Germinal center (tissue), 1 donor: ENCODE results near the gene RAD9A.

Source experiments
- DNase-seq: peaks from one replicate; pipeline ENCODE4 v3.0.0; 2012; ENCODE audit warnings: mixed read lengths, low spot score

Gene RAD9A

DNA sequence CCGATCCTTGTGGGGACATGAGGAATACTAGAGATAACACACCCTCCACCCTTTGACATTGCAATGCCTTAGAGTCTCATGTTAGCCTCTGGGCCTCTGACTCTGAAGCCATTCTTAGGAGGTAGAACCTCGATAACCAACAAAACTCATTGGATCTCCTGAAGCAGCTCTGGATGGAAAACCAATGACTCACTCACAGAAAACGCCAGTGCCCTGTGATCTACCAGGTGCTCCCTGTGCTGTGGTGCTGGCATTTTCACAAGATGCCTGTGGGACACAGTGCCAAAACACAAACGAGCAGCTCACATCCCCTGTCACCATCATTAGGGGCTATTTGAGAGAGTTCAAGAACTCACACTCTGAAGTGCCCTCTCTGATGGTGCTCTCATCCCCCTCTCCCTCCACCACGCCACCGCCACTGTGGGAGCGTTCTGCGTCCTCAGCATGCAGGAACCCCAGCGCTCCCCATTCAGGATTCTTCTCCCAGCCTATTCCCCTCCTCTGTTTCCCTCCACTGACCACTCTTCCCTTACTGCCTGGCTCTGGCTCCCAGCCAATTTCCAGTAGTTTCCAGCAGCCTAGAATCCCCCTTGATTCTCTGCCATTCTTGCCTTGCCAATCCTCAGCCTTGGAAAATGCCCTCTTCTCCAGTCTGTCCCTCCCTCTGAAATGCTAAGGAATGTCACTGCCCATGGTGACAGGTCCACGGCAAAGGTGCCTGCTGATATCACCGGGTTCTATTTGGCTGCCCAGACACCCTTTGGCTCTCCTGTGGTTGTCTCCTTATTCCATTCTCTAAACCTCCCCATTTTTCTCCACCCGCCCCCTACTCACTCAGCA is 33.7 kb upstream of the RAD9A start:
- no peak for DNase-seq

DNA sequence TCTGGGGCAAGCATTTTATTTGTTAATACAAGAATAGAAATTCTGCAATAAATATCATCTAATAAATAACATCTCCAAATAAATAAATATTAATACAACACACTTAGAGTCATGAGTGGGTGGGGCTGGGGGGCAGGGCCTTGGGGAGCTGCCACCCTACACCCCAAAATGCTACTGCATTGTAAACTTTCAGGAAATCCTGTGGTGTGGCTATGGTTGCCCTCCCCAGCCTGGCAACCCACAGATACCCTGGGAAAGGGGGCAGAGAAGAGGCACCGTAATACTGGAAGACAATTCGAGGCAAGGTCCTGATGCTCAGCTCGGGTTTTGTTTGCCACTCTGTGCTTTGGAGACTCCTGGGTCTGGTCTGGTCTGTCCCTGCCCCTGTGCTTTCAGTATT is 27.6 kb upstream of the RAD9A start:
- DNase-seq, result no peak

DNA sequence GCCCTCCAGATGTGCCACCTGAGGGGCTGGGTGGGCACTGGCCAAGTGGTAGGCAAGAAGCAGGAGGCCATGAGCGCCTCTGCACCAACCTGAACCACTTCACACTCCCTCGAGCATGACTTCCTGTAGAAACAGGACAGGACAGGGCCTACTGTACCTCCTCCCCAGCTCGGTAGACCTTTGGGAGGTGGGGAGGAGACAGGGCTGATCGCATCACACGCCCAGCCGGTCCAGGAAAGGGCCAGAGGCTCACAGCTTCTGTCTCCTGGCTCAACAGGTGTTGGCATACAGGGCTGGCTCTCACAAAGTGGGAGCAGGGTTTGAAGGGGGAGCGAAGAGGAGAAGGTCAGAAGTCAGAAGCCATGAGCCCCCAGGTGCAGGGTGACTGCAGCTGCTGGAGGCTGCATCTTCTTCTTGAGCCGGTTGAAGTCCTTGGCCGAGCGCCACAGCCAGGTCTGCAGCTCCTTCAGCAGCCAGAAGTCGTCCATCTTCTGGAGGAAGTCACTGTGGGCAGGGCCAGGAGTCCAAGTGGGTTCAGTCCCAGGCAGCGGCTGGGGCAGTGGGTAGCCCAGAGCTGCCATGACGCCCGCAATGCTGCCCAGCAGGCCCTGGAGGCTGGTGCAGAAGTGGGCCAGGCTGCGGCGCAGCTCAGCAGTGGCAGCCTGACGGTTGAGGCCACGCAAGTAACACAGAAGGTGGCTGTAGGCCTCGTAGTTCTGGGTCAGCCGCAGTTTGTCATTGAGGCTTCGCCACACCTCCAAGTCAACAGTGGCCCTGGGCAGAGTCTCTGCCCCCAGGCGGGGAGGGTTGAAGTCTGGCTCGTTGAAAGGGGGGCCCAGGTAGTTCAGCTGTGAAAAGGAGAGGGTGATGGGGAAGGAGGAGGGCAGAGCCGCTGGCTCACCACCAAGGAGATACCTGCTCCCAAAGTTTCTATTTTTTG is 26.7 kb upstream of the RAD9A start:
- peak; percentile 68 for DNase-seq

DNA sequence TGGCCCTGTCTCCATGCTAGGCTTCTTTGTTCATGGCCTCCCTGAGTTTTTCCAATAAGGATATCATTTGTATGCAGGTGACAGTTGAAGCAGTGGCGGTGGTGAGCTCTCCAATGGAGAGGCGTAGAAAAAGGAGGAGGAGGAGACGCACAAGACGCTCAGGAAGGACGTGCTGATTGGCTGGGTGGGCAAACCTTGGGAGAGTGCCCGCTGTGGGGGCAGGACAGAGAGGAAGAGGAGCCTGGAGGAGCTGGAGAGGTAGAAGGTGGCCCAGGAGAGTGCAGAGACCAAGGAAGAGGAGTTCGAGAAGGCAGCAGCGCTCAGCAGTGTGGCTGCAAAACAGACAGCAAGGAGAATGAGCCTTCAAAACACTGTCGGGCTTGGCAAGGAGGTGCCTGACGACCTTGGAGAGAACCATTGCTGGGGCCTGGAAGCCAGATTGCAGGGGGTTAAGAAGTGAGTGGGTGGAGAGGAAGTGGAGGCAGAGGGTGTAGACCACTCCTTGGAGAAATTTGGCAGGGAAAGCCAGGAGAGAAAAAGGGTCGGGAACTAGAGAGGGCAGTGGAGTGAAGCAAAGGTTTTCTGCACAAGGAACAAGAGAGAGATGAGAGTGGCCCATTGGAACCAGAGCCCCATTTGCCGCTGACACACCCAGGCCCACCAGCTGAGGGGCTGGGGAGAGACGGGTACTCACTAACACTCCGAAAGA is 25.9 kb upstream of the RAD9A start:
- no peak for DNase-seq

DNA sequence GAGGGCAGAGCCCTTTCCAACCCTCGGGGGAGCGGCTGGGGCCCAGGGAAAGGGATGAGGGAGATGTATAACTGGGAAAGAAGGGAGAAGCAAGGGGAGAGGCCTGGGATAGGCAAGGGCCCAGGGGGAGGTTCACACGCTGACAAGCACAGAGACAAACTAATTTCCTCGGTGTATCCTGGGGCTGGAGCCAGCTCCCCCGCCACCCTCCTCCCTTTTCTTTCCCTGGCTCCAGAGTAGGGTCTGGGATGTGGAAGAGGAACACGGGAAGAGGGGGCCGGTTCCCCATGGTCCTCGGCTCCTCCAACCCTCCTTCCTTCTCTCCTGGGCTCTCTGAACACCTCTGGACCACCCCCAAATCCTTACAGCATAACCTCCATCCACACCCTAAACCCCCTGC is 25.2 kb upstream of the RAD9A start:
- no peak for DNase-seq

DNA sequence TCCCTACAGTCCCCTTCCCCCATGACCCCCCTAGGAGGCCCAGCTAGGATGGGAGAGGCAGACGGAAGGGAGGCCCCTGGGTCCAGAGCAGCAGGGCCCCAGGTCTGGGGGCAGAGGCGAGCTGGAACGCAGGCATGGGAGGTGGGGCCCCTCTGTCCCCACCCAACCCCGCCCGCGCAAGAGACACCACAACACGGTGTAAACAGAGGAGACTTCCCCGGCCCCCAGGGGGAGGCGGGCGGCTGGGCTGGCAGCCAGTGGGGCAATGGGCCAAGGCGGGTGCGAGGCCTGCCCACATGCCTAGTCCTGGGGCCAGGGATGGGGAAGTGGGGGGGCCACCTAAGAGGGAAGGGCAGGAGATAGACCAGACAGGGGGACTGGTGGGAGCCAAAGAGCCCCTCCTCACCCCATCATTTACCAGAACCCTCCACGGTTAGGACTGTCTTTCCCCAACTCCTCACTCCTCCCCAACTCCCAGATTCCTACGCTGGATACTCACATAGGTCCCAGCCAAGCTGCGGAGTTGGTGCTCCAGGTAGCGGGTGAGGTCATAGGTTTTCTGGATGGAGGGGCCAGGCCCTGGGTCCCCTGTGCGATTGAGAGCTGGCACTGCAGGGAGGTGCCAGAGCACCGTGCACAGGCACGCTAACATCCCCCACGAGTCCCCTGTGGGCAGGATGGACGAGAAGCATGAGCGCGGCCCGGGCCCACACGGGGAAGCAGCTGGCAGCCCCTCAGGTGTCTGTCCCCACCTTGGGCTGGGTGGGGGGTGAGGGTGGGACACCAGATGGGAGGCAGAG is 24.6 kb upstream of the RAD9A start:
- no peak for DNase-seq

DNA sequence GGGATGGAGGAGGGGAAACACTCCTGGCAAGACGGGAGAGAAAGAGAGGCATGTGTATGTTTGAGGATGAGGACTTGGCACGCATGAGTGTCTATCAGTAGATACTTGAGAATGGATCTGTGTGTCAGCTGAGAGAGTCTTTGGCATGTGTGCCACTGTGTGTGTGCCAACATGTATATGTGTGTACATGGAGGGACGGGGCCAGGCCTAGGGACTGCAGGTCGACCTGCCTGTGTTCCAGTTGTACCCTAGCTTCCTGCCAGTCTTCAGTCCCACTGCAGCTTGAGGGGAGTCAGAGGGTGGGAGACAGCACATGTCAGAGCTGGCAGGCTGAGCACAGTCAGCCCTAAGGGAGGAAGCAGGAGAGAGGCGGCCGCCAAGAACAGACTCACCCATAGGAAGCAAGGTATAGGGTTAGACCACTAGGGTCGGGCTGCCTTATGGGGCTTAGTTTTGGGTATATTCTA is 24.0 kb upstream of the RAD9A start:
- DNase-seq, result no peak

DNA sequence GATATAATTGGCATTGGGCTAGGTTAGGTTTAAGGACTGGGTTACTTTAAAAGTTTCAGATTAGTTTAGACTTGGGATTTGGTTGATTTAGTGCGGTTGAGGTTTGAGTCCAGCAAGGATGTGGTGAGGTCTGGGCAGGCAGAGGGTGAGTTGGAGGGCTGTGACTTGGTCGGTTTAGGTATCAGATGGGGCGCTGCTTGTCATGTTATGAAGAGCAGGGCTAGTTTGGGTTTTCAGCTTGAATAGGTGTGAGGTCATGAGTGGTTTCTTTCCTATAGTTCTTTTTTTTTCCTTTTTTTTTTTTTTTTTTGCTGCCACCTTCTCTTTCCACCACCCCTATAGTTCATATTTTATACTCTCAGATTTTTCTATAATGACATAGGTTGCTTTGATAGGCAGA is 23.2 kb upstream of the RAD9A start:
- no peak for DNase-seq

DNA sequence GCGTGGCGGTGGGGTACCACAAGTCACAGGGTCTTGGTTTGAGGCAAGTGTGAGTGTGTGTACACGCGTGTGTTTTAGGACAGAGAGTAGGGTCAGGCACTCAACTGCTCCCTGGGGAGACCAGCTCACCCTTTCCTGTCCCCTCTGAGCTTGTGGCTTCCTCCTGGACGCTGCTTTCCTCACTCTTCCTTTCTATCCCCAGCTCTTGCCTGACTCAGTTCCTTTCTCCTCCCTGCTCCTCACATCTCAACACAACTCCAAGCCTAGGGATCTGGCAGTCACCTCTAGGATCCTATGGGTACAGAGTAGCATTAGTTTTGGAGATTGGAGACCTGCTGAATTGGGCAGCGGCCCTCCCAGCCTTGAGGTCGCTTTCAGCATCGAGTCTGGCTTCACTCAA is 22.5 kb upstream of the RAD9A start:
- no peak for DNase-seq

DNA sequence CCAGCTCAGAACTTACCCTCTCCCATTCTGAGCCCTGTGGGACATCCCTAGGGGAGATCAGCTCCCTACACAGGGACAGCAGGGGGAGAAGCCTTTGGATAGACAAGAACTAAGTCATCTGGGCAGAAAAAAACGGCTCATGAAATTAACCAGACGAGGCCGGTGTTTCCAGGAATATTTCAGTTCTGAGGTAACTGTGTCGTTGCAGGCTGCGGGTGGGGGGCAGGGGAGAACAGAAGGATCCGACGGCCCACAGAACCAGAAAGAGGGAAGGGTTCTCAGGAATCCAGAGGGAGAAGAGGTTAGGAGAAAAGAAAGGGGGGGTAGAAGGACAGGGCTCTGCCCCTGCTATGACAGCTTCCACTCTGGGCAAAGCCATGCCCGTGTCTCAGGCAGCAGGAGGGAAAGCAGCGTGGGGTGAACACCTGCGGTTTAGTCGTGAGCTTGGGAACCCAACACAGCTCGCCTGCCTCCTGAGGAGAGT is 21.9 kb upstream of the RAD9A start:
- DNase-seq, result no peak

DNA sequence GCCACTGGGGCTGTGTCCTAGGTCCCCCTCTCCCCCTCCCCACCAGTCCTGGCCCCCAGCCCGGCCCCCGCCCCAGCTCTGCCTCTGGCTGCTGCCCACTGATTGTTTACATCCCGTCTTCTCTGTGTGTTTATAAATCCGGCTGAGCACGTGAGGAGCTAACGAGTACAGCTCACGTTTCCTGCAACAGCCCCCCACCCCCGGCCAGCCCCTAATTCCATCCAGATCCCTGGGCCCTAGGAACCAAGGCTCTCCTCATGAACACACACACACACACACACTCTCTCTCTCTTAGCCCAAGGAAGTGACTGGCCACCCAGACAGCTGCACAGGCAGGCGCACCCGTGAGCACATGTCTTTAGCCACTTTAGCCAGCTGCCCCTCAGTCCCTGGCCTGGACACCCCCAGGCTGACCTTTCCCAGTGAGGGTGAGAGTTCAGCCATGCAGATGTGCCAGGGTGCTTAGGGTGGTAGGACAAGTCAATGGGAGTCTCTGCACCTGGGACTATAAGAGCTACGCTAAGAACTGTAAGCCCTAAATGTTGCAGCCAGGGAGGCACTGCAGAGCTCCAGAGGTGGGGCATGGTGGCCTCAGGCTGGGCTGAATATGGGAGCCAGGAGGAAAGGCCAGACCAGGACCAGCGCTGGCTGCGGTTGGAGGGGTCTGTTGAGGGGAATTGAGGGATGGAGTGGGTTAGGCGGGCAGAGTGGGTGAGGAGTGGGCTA is 21.3 kb upstream of the RAD9A start:
- no peak for DNase-seq

DNA sequence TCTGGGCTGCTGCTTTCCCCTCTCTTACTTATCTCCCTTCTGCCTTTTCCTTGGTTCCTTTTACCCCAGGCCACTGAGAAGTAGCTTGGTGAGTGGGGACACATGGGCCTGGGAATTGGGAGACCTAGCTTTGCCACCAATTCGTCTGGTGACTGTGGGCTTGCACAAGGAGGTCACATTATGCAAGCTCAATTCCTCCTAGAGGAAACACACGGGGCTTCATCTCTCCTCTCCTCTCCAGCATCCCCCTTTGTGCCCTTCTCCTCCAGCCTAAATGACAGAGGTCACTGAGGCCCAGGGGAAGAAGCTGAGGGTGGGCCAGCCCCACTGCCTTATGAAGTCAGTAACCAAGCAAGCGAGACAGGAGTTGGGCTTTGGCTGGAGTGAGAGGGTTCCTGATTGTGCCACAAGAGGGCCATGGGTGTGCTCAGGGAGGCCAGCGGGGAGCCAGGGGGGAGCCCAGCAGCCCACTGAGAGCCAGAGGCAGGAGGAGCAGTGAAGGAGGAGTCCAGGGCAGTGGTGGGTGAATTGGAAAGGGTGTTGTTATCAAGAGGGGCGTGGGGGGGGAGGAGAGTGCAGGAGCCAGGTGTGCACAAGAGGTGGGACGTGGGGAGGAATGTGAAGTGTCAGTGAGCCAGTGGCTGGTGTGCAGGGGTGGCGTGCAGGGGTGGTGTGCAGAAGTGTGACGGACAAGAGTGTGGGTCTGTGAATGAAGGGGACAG is 20.4 kb upstream of the RAD9A start:
- peak; percentile 69 for DNase-seq

DNA sequence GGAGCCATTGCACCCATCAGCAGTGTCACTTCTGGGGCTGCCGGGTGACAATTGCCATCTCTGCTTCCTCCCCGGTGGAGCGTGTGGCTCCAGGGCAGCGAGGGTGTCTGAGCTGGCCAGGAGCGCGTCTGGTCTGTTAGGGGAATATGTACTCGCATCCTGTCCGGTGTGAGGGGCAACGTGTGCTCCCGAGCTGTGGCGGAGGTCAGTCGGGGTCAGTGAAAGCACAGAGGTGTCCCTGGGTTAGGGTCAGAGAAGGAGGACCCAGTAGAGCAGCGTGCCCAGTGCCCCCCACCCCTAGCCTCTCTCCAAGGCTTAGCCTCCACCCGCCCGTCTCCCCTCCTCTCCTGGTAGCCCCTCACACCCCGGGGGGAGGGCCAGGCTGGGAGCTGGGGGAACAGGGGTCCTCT is 19.9 kb upstream of the RAD9A start:
- no peak for DNase-seq

DNA sequence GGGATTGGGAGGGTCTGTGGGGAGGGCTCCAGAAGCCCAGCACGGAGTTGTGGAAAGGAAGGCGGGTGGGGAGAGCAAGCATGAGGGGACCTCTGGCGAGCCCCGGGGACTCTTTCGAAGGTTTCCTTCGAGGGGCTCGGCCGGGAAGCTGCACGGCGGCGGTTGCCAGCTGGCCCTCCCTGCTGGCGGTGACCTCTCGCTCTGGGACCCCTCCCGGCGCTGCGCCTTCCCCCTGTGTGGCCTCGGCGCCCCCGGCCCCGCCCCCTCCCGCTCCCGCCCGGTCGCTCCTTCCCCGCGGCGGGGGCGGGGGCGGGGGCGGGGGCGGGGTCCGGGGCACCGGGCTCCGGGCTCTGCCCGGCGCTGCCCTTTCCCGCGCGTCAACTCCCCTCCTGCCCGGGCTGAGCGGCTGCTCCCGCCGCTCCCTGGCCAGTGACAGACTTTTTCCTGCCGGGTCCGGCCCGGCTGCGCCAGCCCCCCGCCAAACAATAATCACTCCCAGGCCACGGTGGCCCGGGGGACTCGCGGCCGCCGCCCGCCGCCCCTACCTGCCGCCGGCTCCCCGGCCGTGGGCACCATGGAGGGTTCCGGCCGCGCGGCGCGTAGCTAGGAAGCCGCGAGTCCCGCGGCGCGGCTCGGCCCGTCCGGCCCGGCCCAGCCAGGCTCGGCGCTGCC is 19.3 kb upstream of the RAD9A start:
- no peak for DNase-seq

DNA sequence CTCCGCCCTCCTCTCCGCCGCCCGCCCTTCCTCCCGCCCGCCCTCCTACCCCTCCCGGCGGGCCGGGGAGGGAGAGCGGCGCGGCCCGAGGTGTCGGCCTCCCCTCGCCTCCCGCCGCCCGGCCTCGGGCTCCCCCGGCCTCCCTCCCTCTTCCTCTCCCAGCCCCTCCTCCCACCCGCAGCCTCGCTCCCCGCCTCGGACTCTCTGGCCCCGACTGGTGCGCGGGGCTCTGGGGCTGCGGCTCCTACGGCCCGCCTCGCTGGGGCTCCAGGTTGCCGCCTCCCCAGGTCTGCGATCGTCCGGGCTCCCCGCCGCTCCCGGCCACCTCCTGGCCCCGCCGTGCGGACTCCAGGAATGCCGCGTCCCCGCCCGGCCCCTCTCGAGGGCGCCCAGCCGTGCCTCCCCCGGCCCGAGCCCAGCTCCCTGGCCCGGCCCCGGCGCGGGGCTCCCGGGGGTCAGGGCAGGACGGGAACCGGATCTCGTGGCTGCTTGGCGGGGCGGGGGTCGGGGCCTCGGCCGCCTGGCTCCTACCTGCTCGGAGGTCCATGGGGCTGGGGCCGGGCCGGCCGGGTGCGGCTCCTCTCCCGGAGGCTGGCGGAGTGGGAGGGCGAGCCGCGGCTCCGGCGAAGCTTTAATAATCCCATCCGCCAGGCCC is 18.7 kb upstream of the RAD9A start, which contains the start of gene CLCF1:
CLCF1 (minus strand) TSS at position 606 of the 655 bp plus-strand sequence; CDS start at position 547, 59 bp downstream.
- DNase-seq, result peak; percentile 62

DNA sequence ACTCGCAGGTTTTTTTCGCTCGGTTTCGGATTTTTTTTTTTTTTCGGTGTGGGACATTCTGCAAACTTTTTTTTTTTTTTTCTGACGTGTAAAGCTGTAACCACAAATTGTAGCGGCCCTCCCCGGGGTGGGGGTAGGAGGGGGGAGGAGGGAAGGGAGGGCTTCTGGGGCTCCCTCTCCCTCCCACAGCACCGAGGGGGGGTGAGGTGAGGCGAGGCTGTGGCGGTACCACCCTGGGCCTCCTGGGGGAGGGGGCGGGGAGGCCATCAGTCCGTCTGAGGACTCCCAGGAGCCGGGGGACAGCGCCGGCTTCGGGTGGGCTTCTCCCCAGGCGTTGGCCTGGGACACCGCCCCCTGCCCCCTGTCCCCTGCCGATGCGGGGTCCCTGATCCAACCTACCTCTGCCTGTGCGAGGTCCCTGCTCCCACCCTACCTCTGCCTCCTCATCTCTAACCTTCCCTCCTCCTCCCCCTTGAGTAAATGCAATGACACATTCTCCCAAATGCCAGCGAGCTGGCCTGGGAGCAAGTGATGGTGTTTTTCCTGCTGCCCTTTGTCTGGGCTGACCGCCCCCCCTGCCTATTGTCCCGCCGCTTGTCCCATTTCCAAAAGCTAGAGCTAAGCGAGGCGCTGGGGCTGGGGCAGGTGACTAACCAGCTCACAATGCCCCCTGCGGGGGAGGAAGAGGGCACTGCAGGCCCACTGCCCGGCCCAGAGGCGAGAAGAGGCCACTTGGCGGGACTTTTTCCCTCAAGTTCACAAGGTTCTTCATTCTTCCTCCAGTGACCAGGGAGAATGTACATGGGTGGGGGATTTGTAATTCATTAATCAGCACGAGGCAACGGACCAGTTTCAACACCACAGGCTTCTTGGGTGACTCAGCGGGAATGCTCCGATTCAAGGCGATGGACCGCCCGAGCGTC is 17.9 kb upstream of the RAD9A start:
- peak; percentile 79 for DNase-seq

DNA sequence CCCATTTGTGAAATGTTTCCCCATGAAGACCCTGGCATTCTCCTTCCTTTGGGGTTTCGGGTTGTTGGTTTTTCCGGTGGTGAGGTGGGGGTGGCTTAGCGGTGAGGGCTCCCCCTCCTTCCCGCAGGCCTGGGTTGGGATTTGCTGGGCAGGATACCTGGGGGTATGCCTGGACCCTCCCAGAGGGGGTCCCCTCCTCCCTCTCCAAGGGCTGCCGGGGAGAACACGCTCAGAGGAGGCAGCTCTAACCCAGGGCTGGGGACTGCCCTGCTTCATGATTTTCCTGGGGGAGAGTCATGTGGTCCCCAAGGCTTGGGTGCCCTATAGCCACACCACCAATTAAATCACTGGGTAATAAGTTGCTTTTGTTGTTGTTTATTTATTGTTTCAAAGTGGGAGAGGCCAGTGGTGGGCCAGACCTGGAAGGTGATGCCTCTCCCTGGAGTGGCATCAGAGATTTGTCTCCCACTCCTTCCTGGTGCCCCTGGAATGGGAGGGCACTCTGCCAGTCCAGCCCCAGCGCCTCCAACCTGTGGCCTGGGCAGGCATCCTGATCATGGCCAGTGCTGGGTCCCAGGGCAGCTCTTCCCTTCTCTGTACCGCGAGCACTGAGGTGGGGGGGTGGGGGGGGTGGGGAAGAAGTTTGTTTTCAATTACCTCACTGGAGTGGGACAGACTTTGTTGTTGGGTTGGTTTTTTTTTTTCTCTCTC is 17.1 kb upstream of the RAD9A start:
- DNase-seq, result no peak
